ENCODE data around the gene DUSP22.
"Not testable (repeated sequence)": the region's sequence is repeated elsewhere in the genome, so short reads cannot be mapped to it uniquely, and the experiment has no call there.

DUSP22 gene

GRCh38 chr6:279341-280029, 12.8 kb upstream of the DUSP22 start:
- DNase-seq (ENCODE audit: low read depth in 2 of 2, low spot score in 1 of 2): no peak

- DNase-seq (ENCODE audit: low read depth in 2 of 2, low spot score in 1 of 2): no peak
Measured at GRCh38 chr6:280775-281468, 11.4 kb upstream of the DUSP22 start.

- DNase-seq (ENCODE audit: low read depth in 2 of 2, low spot score in 1 of 2): no peak
Measured at GRCh38 chr6:281469-282103, 10.7 kb upstream of the DUSP22 start.

GRCh38 chr6:282177-282866, 10.0 kb upstream of the DUSP22 start:
- no peak for DNase-seq (ENCODE audit: low read depth in 2 of 2, low spot score in 1 of 2)

- no peak for DNase-seq (ENCODE audit: low read depth in 2 of 2, low spot score in 1 of 2)
Measured at GRCh38 chr6:282867-283416, 9.3 kb upstream of the DUSP22 start.

- no peak for DNase-seq (ENCODE audit: low read depth in 2 of 2, low spot score in 1 of 2)
Measured at GRCh38 chr6:284486-284885, 7.8 kb upstream of the DUSP22 start.

GRCh38 chr6:285030-285771, 7.1 kb upstream of the DUSP22 start:
- no peak for DNase-seq (ENCODE audit: low read depth in 2 of 2, low spot score in 1 of 2)

- DNase-seq (ENCODE audit: low read depth in 2 of 2, low spot score in 1 of 2): not testable (repeated sequence)
Measured at GRCh38 chr6:285902-286301, 6.4 kb upstream of the DUSP22 start.

- DNase-seq (ENCODE audit: low read depth in 2 of 2, low spot score in 1 of 2): no peak
Measured at GRCh38 chr6:286681-287488, 5.4 kb upstream of the DUSP22 start.

GRCh38 chr6:287489-287860, 4.8 kb upstream of the DUSP22 start:
- no peak for DNase-seq (ENCODE audit: low read depth in 2 of 2, low spot score in 1 of 2)

- no peak for DNase-seq (ENCODE audit: low read depth in 2 of 2, low spot score in 1 of 2)
Measured at GRCh38 chr6:288866-289265, 3.4 kb upstream of the DUSP22 start.

GRCh38 chr6:290111-290922, 2.0 kb upstream of the DUSP22 start:
- DNase-seq (ENCODE audit: low read depth in 2 of 2, low spot score in 1 of 2): no peak

GRCh38 chr6:291204-291696, 1.0 kb upstream of the DUSP22 start:
- DNase-seq (ENCODE audit: low read depth in 2 of 2, low spot score in 1 of 2): no peak

GRCh38 chr6:292506-293192, 362 bp downstream of the DUSP22 start:
- peak; percentile 62 to 79 for DNase-seq (ENCODE audit: low read depth in 2 of 2, low spot score in 1 of 2)

- DNase-seq (ENCODE audit: low read depth in 2 of 2, low spot score in 1 of 2): peak; percentile 8 to 47
Measured at GRCh38 chr6:293193-294174, 1.2 kb downstream of the DUSP22 start.

- no peak for DNase-seq (ENCODE audit: low read depth in 2 of 2, low spot score in 1 of 2)
Measured at GRCh38 chr6:294656-295565, 2.6 kb downstream of the DUSP22 start.

All from stimulated activated CD8-positive, alpha-beta memory T cell treated with anti-CD3 and anti-CD28 coated beads, Interleukin-4, amount 100 ng/mL, for 4 hours (primary cell).